DMS79 treated with DMSO at 0.1 percent for 48 hours (cell line): Measurements from ENCODE around the gene NF1.
A peak's percentile ranks its signal among the peaks of the same experiment; 100 is the strongest.
"Not testable (repeated sequence)": the region's sequence is repeated elsewhere in the genome, so short reads cannot be mapped to it uniquely, and the experiment has no call there.

ENCODE experiments used
- DNase-seq: peaks from one replicate; lab custom pipeline; 2025; lab: John Stamatoyannopoulos, UW

Gene NF1

GRCh38 chr17:31328160-31328535 is 233.4 kb downstream of the NF1 start:
- DNase-seq = no peak

GRCh38 chr17:31329221-31329620 is 234.4 kb downstream of the NF1 start:
- no peak for DNase-seq

- no peak for DNase-seq
Measured at GRCh38 chr17:31339906-31340661, 245.3 kb downstream of the NF1 start.

- DNase-seq = not testable (repeated sequence)
Measured at GRCh38 chr17:31345191-31345747, 250.5 kb downstream of the NF1 start.

GRCh38 chr17:31349454-31349853 is 254.7 kb downstream of the NF1 start:
- no peak for DNase-seq

GRCh38 chr17:31355935-31356334 is 261.2 kb downstream of the NF1 start:
- no peak for DNase-seq

GRCh38 chr17:31357091-31357490 is 262.3 kb downstream of the NF1 start:
- no peak for DNase-seq

GRCh38 chr17:31357839-31358394 is 263.1 kb downstream of the NF1 start:
- DNase-seq = no peak

GRCh38 chr17:31364012-31364411 is 269.2 kb downstream of the NF1 start:
- DNase-seq = no peak

GRCh38 chr17:31366088-31366487 is 271.3 kb downstream of the NF1 start:
- DNase-seq = no peak

GRCh38 chr17:31369266-31369665 is 274.5 kb downstream of the NF1 start:
- DNase-seq = no peak

- no peak for DNase-seq
Measured at GRCh38 chr17:31371511-31372097, 276.8 kb downstream of the NF1 start.

- DNase-seq = peak; percentile 55
Measured at GRCh38 chr17:31373150-31374093, 278.6 kb downstream of the NF1 start.

- DNase-seq = no peak
Measured at GRCh38 chr17:31374094-31374447, 279.3 kb downstream of the NF1 start.

GRCh38 chr17:31374503-31374902 is 279.7 kb downstream of the NF1 start:
- no peak for DNase-seq

GRCh38 chr17:31378638-31379037 is 283.9 kb downstream of the NF1 start:
- no peak for DNase-seq

GRCh38 chr17:31379597-31380205 is 284.9 kb downstream of the NF1 start:
- no peak for DNase-seq

GRCh38 chr17:31381165-31381668 is 286.4 kb downstream of the NF1 start:
- no peak for DNase-seq

GRCh38 chr17:31382668-31383275 is 288.0 kb downstream of the NF1 start:
- not testable (repeated sequence) for DNase-seq

GRCh38 chr17:31383488-31383887 is 288.7 kb downstream of the NF1 start:
- not testable (repeated sequence) for DNase-seq
